Cardiac muscle cell (in vitro differentiated cells and primary cell): Measurements from ENCODE around the gene RNF123. TPM values are rescaled to one million over a fixed set of nuclear protein-coding genes. Genes with fewer than 3 reads are reported as not detected.

Experiments used
- DNase-seq, 2 donors: peaks; one replicate each; pipeline versions ENCODE4 v3.0.0 to v3.0.0-alpha.2; 2010 to 2017; ENCODE audit warnings: low read depth in 1 of 2, low spot score in 1 of 2
- H3K27ac ChIP-seq: fragments of 200-600 bp; sonication (generic); 2 replicates; pipeline ENCODE4 v1.5.1; 2016
- H3K27me3 ChIP-seq: fragments of 200-600 bp; sonication (generic); 2 replicates; pipeline ENCODE4 v1.6.0; 2016; ENCODE audit warnings: control low read depth
- H3K36me3 ChIP-seq: fragments of 200-600 bp; sonication (generic); 2 replicates; pipeline ENCODE4 v1.5.1; 2016; ENCODE audit warnings: control low read depth
- H3K4me1 ChIP-seq: fragments of 200-600 bp; sonication (generic); 2 replicates; pipeline ENCODE4 v1.8.1; 2017; ENCODE audit warnings: low read depth, mild to moderate bottlenecking, mixed run types
- H3K4me3 ChIP-seq: fragments of 200-600 bp; sonication (generic); 2 replicates; pipeline ENCODE4 v1.5.1; 2016; ENCODE audit warnings: mild to moderate bottlenecking
- H3K9me3 ChIP-seq: fragments of 200-600 bp; sonication (generic); 2 replicates; pipeline ENCODE4 v1.5.1; 2017; ENCODE audit warnings: low read depth, mild to moderate bottlenecking, control low read depth
- polyA plus RNA-seq: library from polyadenylated mRNA; unstranded; fragments of >200 nt; fragmentation: Nextera tagmentation; extraction: Ambion mirVana; gene quantifications from 2 replicates; pipeline ENCODE4 v1.2.1, GENCODE V29; 2016
- total RNA-seq: library from RNA; depleted of rRNA; stranded (reverse); fragments of >200 nt; gene quantifications from 2 replicates; pipeline ENCODE4 v1.2.3, GENCODE V29; 2016
- TF ChIP-seq, protein P1 (sequence below): IDR thresholded peaks from 2 replicates; pipeline ENCODE4 v1.5.1; 2012; ENCODE audit warnings: low read depth, mild to moderate bottlenecking, low read length

Gene RNF123
- total and polyA plus RNA-seq, 2 experiments from 2014 or later: 41.7 to 42.3 TPM

DNA sequence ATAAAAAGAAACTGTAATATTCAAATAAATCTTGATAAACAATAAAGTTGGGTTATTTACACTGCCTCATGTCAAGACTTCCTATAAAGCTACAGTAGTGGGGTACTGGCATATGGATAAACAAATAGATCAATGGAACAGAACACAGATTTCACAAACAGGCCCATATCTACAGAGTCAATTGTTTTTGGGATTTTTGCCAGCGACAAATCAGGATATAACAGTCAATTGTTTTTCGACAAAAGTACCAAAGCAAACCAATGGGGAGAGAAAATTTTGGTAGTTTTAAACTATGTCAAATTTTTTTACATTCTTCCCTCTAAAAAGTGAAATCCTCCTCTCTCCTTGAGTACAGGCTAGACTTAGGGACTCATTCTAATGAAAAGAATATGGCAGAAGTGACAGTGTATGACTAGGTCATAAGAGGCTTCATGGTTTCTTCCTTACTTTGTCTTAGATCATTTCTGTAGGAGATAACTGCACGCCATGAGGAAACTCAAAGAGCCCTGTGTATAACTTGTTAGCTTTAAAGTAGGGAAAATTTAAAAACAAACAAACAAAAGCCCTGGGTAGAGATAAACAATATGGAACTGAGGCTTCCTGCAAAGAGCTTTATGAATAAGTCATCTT, 80.0 kb downstream of the RNF123 start:
- no peak overlapping the region for H3K27ac ChIP-seq
- no peaks in the 10 kb centered on the region for H3K27me3 ChIP-seq
- H3K4me1 ChIP-seq: no peaks in the 10 kb centered on the region
- H3K4me3 ChIP-seq: no peak overlapping the region
- H3K9me3 ChIP-seq: no peaks in the 10 kb centered on the region
- H3K36me3 ChIP-seq: peaks cover 9% of the 10 kb centered on the region
- DNase-seq: no peak
- TF ChIP-seq, protein P1, sequence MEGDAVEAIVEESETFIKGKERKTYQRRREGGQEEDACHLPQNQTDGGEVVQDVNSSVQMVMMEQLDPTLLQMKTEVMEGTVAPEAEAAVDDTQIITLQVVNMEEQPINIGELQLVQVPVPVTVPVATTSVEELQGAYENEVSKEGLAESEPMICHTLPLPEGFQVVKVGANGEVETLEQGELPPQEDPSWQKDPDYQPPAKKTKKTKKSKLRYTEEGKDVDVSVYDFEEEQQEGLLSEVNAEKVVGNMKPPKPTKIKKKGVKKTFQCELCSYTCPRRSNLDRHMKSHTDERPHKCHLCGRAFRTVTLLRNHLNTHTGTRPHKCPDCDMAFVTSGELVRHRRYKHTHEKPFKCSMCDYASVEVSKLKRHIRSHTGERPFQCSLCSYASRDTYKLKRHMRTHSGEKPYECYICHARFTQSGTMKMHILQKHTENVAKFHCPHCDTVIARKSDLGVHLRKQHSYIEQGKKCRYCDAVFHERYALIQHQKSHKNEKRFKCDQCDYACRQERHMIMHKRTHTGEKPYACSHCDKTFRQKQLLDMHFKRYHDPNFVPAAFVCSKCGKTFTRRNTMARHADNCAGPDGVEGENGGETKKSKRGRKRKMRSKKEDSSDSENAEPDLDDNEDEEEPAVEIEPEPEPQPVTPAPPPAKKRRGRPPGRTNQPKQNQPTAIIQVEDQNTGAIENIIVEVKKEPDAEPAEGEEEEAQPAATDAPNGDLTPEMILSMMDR: no peak

DNA sequence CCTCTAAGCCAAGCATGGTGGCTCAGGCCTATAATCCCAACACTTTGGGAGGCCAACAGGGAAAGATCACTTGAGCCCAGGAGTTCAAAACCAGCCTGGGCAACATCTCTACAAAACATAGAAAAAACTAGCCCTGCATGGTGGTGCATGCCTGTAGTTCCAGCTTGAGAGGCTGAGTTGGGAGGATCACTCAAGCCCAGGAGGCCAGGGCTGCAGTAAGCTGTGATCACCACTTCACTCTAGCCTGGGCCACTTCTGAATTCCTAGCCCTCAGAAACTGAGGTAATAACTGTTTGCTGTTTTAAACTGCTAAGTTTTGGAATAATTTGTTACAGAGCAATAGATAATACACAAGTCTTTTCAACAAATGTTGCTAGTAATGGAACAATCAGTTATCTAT, 80.6 kb downstream of the RNF123 start:
- no peaks in the 10 kb centered on the region for H3K27me3 ChIP-seq
- DNase-seq: no peak
- H3K27ac ChIP-seq: no peak overlapping the region
- H3K4me1 ChIP-seq: no peaks in the 10 kb centered on the region
- TF ChIP-seq, protein P1: no peak
- H3K4me3 ChIP-seq: no peak overlapping the region
- H3K36me3 ChIP-seq: peaks cover 9% of the 10 kb centered on the region
- H3K9me3 ChIP-seq: no peaks in the 10 kb centered on the region

Other genes starting within 250 kb of the RNF123 start
- gene DAG1, start 219.3 kb upstream of the RNF123 start, total RNA-seq: 185 and 194 TPM in 2 replicates
- gene DAG1, start 219.3 kb upstream of the RNF123 start, polyA plus RNA-seq: 104 and 107 TPM in 2 replicates
- gene BSN, start 135.1 kb upstream of the RNF123 start, total RNA-seq: 1.9 and 2.1 TPM in 2 replicates
- gene BSN, start 135.1 kb upstream of the RNF123 start, polyA plus RNA-seq: 1.2 and 1.6 TPM in 2 replicates
- gene APEH, start 15.2 kb upstream of the RNF123 start, total RNA-seq: 165 and 185 TPM in 2 replicates
- gene APEH, start 15.2 kb upstream of the RNF123 start, polyA plus RNA-seq: 216 and 247 TPM in 2 replicates
- gene MST1, start 83 bp upstream of the RNF123 start, total RNA-seq: 41.5 and 48.7 TPM in 2 replicates
- 31.3 and 37.4 TPM in 2 replicates for gene MST1, start 83 bp upstream of the RNF123 start, polyA plus RNA-seq
- 2.3 and 5.2 TPM in 2 replicates for gene AMIGO3, start 30.1 kb downstream of the RNF123 start, total RNA-seq
- 0.46 and 2.6 TPM in 2 replicates for gene AMIGO3, start 30.1 kb downstream of the RNF123 start, polyA plus RNA-seq
- gene GMPPB, start 34.4 kb downstream of the RNF123 start, total RNA-seq: 27.6 and 41.3 TPM in 2 replicates
- 23.9 and 29.3 TPM in 2 replicates for gene GMPPB, start 34.4 kb downstream of the RNF123 start, polyA plus RNA-seq
- gene IP6K1, start 97.0 kb downstream of the RNF123 start, total RNA-seq: 40.3 and 44.4 TPM in 2 replicates
- 24.4 and 30.1 TPM in 2 replicates for gene IP6K1, start 97.0 kb downstream of the RNF123 start, polyA plus RNA-seq
- gene CDHR4, start 110.3 kb downstream of the RNF123 start, total RNA-seq: not detected in 2 replicates
- 0.27 TPM in 1 of 2 replicates, not detected in the other for gene CDHR4, start 110.3 kb downstream of the RNF123 start, polyA plus RNA-seq
- gene INKA1, start 113.7 kb downstream of the RNF123 start, total RNA-seq: 4.3 and 5.9 TPM in 2 replicates
- gene INKA1, start 113.7 kb downstream of the RNF123 start, polyA plus RNA-seq: 4.4 and 6.6 TPM in 2 replicates
- 1.5 and 5.4 TPM in 2 replicates for gene UBA7, start 124.4 kb downstream of the RNF123 start, total RNA-seq
- gene UBA7, start 124.4 kb downstream of the RNF123 start, polyA plus RNA-seq: 1.8 and 4.4 TPM in 2 replicates
- gene TRAIP, start 167.0 kb downstream of the RNF123 start, total RNA-seq: 6.6 and 13.3 TPM in 2 replicates
- gene TRAIP, start 167.0 kb downstream of the RNF123 start, polyA plus RNA-seq: 6.7 and 9.5 TPM in 2 replicates
- 0.09 and 0.32 TPM in 2 replicates for gene CAMKV, start 180.3 kb downstream of the RNF123 start, total RNA-seq
- 0.34 TPM in 1 of 2 replicates, not detected in the other for gene CAMKV, start 180.3 kb downstream of the RNF123 start, polyA plus RNA-seq
- 0.49 and 2.2 TPM in 2 replicates for gene MST1R, start 214.3 kb downstream of the RNF123 start, total RNA-seq
- gene MST1R, start 214.3 kb downstream of the RNF123 start, polyA plus RNA-seq: 2.1 and 3.4 TPM in 2 replicates
- gene MON1A, start 240.3 kb downstream of the RNF123 start, total RNA-seq: 12.8 TPM in 2 replicates
- 13.3 and 19.7 TPM in 2 replicates for gene MON1A, start 240.3 kb downstream of the RNF123 start, polyA plus RNA-seq